Uterus (tissue), 2 donors: ENCODE data around the gene TOMM6.

Experiments used
- CTCF ChIP-seq, 4 experiments: fragments of 200-600 bp in 2 of 4; fragments of 450-650 bp in 2 of 4; sonication (generic) in 2 of 4; IDR thresholded peaks; one replicate each; pipeline ENCODE4 v1.5.1; 2016 to 2019; ENCODE audit warnings: antibody characterized with exemption in 4 of 4, mild to moderate bottlenecking in 2 of 4, moderate library complexity in 1 of 4
- POLR2A ChIP-seq, 2 donors: fragments of 450-650 bp; IDR thresholded peaks; one replicate each; pipeline ENCODE4 v1.6.1; 2016; ENCODE audit warnings: antibody characterized with exemption in 2 of 2, mild to moderate bottlenecking in 1 of 2, moderate library complexity in 1 of 2

GRCh38 chr6:41778895-41779294 lies 8.6 kb upstream of the TOMM6 start:
- TF ChIP-seq CTCF (IDR thresholded peaks at IDR 0.05) (no peak), POLR2A (IDR thresholded peaks at IDR 0.05) (no peak)
